Prostate gland (tissue), 2 donors: ENCODE measurements around the gene AMTN. TPM values are rescaled to one million over a fixed set of nuclear protein-coding genes. Genes with fewer than 3 reads are reported as not detected.

ENCODE experiments used
- DNase-seq: peaks from one replicate; pipeline ENCODE4 v3.0.0-alpha.2; 2019; ENCODE audit warnings: low spot score
- H3K27ac ChIP-seq, 2 donors: fragments of 200-600 bp; sonication (generic); 2 replicates each; pipeline ENCODE4 v1.5.1; 2017 to 2019
- H3K27me3 ChIP-seq: fragments of 200-600 bp; sonication (generic); replicated peaks from 2 replicates; pipeline ENCODE4 v1.5.1; 2019; ENCODE audit not compliant: insufficient read depth
- H3K36me3 ChIP-seq, 2 donors: fragments of 200-600 bp; sonication (generic); 1 replicate in 1 of 2; 2 replicates in 1 of 2; pipeline versions ENCODE4 v1.5.1 to v1.8.1; 2017 to 2019
- H3K4me1 ChIP-seq: fragments of 200-600 bp; sonication (generic); replicated peaks from 2 replicates; pipeline ENCODE4 v1.5.1; 2019
- H3K4me3 ChIP-seq, 2 donors: fragments of 200-600 bp; sonication (generic); 2 replicates each; pipeline ENCODE4 v1.5.1; 2017 to 2019
- H3K9me3 ChIP-seq: fragments of 200-600 bp; sonication (generic); 2 replicates; pipeline ENCODE4 v1.5.1; 2017
- POLR2A ChIP-seq: fragments of 450-650 bp; IDR thresholded peaks from one replicate; pipeline ENCODE4 v1.6.1; 2016; ENCODE audit warnings: antibody characterized with exemption, mild to moderate bottlenecking
- POLR2AphosphoS5 ChIP-seq: sonication (generic); formaldehyde crosslinking; IDR thresholded peaks from one replicate; pipeline ENCODE4 v1.6.1; 2017; ENCODE audit warnings: antibody characterized with exemption
- WGBS: methylation state at CpG from one replicate; pipeline ENCODE4 v1.1.5; 2018; 5-methylcytosine and 5-hydroxymethylcytosine counted together
- intact Hi-C: fragments of 100-400 bp; cut with DNase I; formaldehyde crosslinking; loops from one replicate; pipeline ENCODE4 v1.14.2; 2022
- total RNA-seq, 2 donors: library from RNA; depleted of rRNA; stranded (reverse); fragments of >200 nt; gene quantifications; one replicate each; pipeline ENCODE4 v1.1.0, GENCODE V29; 2016
- TF ChIP-seq, protein P1 (sequence below), 4 experiments: fragments of 200-600 bp in 2 of 4; fragments of 450-650 bp in 2 of 4; sonication (generic) in 2 of 4; IDR thresholded peaks; 1 replicate in 3 of 4; 2 replicates in 1 of 4; pipeline ENCODE4 v1.5.1; 2016 to 2019; ENCODE audit warnings: antibody characterized with exemption in 4 of 4, mild to moderate bottlenecking in 2 of 4, moderate library complexity in 2 of 4

Gene AMTN
- total RNA-seq, 2 donors from 2014 or later, result 10.1 TPM; not detected in 1

- DNase-seq, result no peak
- WGBS, result 58% methylated on average over 4 of the region's 4 CpGs
- no peaks in the 10 kb centered on the region for H3K9me3 ChIP-seq
- no peak overlapping the region for H3K4me3 ChIP-seq
- intact Hi-C loops, result loop anchor here (5.0 kb wide), 1 partner anchor 622 kb away; no protein-coding TSS in a partner anchor
- H3K4me1 ChIP-seq, result no peaks in the 10 kb centered on the region
- H3K36me3 ChIP-seq, result no peaks in the 10 kb centered on the region
- TF ChIP-seq POLR2A (no peak), POLR2AphosphoS5 (no peak)
- TF ChIP-seq, protein P1, sequence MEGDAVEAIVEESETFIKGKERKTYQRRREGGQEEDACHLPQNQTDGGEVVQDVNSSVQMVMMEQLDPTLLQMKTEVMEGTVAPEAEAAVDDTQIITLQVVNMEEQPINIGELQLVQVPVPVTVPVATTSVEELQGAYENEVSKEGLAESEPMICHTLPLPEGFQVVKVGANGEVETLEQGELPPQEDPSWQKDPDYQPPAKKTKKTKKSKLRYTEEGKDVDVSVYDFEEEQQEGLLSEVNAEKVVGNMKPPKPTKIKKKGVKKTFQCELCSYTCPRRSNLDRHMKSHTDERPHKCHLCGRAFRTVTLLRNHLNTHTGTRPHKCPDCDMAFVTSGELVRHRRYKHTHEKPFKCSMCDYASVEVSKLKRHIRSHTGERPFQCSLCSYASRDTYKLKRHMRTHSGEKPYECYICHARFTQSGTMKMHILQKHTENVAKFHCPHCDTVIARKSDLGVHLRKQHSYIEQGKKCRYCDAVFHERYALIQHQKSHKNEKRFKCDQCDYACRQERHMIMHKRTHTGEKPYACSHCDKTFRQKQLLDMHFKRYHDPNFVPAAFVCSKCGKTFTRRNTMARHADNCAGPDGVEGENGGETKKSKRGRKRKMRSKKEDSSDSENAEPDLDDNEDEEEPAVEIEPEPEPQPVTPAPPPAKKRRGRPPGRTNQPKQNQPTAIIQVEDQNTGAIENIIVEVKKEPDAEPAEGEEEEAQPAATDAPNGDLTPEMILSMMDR (IDR thresholded peaks at IDR 0.05), result no peak
- no peaks in the 10 kb centered on the region for H3K27me3 ChIP-seq
- H3K27ac ChIP-seq, result no peak overlapping the region
Observed at GRCh38 chr4:70504733-70505132, 13.6 kb upstream of the AMTN start.

- peak; percentile 17 for DNase-seq
- Histone ChIP-seq H3K36me3 (no peaks in the 10 kb centered on the region), H3K27me3 (no peaks in the 10 kb centered on the region), H3K4me1 (no peaks in the 10 kb centered on the region), H3K4me3 (no peak overlapping the region), H3K27ac (no peak overlapping the region), H3K9me3 (no peaks in the 10 kb centered on the region)
- intact Hi-C loops, result no loop called here
- WGBS, result 6% methylated on average over 7 of the region's 7 CpGs
- no peak for TF ChIP-seq POLR2A
- TF ChIP-seq, protein P1 (IDR thresholded peaks at IDR 0.05), result peak; percentile 48 to 87 (median 72)
Observed at GRCh38 chr4:70505151-70505748, 13.1 kb upstream of the AMTN start.

DNA sequence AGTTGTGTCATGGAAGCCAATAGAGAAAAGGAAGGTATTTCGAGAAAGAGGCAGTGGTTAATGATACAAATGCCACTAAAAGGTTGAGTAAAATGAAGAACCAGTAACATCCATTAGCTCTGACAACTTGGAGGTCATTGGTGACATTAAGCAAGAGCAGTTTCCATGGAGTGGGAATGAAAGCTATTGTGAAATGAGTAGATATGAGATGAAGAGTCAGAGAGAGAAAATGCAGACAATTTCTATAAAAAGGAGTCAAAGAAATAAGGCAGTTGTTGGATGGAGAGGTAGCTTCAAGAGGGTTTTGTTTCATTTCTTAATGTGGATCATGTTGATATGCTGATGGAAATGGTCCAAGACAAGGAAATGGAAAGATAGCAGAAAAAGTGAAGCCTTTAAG lies 9.6 kb upstream of the AMTN start:
- Histone ChIP-seq H3K27me3 (no peaks in the 10 kb centered on the region), H3K27ac (no peak overlapping the region), H3K36me3 (no peaks in the 10 kb centered on the region), H3K4me3 (no peak overlapping the region), H3K9me3 (no peaks in the 10 kb centered on the region), H3K4me1 (no peaks in the 10 kb centered on the region)
- TF ChIP-seq POLR2AphosphoS5 (no peak), POLR2A (no peak)
- TF ChIP-seq, protein P1 (IDR thresholded peaks at IDR 0.05), result no peak
- WGBS, result 81% methylated on average over 1 of the region's 1 CpG
- intact Hi-C loops, result no loop called here
- no peak for DNase-seq

- TF ChIP-seq POLR2AphosphoS5, result no peak
- TF ChIP-seq, protein P1 (IDR thresholded peaks at IDR 0.05), result no peak
- no peak for TF ChIP-seq POLR2A
- Histone ChIP-seq H3K36me3 (no peaks in the 10 kb centered on the region), H3K4me3 (no peak overlapping the region), H3K9me3 (no peaks in the 10 kb centered on the region), H3K4me1 (no peaks in the 10 kb centered on the region), H3K27me3 (no peaks in the 10 kb centered on the region), H3K27ac (no peak overlapping the region)
- DNase-seq, result no peak
- WGBS, result 88% methylated on average over 3 of the region's 3 CpGs
- intact Hi-C loops, result no loop called here
Observed at GRCh38 chr4:70511365-70511764, 7.0 kb upstream of the AMTN start.
